Endothelial cell of umbilical vein (primary cell): ENCODE measurements around the gene FABP7.

Source experiments
- FOS ChIP-seq: IDR thresholded peaks from 2 replicates; pipeline ENCODE4 v1.6.1; 2011; ENCODE audit warnings: mild to moderate bottlenecking, low read length, moderate library complexity, borderline replicate concordance; ENCODE audit not compliant: insufficient read depth
- POLR2A ChIP-seq: IDR thresholded peaks from 2 replicates; pipeline ENCODE4 v1.6.1; 2012; ENCODE audit warnings: low read depth, mild to moderate bottlenecking, control low read depth, low read length
- POLR2AphosphoS5 ChIP-seq: IDR thresholded peaks from 2 replicates; pipeline ENCODE4 v1.6.1; 2012; ENCODE audit warnings: low read depth, mild to moderate bottlenecking, control low read depth, low read length, moderate library complexity; ENCODE audit not compliant: insufficient read depth
- TF ChIP-seq, protein P1 (sequence below), 2 donors: IDR thresholded peaks; 1 replicate in 1 of 2; 2 replicates in 1 of 2; pipeline ENCODE4 v1.5.1; 2011; ENCODE audit warnings: low read length in 2 of 2, mild to moderate bottlenecking in 2 of 2, moderate library complexity in 2 of 2, control low read depth in 1 of 2, inconsistent platforms in 1 of 2, low read depth in 1 of 2; ENCODE audit not compliant: insufficient read depth in 1 of 2; ENCODE audit errors: extremely low read depth in 1 of 2
- TF ChIP-seq, protein P2 (sequence below): IDR thresholded peaks from 2 replicates; pipeline ENCODE4 v1.6.1; 2011; ENCODE audit not compliant: insufficient read depth, insufficient read length

DNA sequence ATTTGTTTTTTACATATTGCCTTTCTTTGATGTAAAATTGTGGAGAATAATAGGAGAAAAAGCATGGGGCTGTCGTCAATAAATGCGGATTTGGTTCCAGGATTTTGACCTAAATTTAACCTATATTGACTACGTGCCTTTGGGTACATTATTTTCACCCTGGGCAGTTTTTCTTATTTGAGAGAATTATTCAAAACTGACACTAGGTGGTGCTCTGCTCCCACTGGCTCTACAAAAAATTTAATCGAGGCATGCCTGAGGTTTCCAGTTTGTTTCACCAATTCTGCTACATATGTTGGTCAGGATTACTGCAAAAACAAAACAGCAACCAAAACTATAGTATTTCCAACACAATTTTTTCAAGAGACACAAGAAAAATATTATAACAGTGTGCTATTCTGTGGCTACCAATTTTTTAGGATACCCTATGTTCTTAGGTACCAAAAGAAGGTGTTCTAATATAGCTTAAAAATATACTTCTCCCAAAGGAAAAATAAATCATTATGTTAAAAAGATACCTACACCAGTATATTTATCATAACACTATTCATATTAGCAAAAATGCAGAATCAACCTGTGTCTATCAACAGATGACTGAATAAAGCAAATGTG is 48.6 kb upstream of the FABP7 start:
- TF ChIP-seq POLR2AphosphoS5, result no peak
- TF ChIP-seq POLR2A, result no peak
- TF ChIP-seq, protein P1, sequence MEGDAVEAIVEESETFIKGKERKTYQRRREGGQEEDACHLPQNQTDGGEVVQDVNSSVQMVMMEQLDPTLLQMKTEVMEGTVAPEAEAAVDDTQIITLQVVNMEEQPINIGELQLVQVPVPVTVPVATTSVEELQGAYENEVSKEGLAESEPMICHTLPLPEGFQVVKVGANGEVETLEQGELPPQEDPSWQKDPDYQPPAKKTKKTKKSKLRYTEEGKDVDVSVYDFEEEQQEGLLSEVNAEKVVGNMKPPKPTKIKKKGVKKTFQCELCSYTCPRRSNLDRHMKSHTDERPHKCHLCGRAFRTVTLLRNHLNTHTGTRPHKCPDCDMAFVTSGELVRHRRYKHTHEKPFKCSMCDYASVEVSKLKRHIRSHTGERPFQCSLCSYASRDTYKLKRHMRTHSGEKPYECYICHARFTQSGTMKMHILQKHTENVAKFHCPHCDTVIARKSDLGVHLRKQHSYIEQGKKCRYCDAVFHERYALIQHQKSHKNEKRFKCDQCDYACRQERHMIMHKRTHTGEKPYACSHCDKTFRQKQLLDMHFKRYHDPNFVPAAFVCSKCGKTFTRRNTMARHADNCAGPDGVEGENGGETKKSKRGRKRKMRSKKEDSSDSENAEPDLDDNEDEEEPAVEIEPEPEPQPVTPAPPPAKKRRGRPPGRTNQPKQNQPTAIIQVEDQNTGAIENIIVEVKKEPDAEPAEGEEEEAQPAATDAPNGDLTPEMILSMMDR (IDR thresholded peaks at IDR 0.05; ENCODE audit: extremely low read depth in 1 of 2, insufficient read depth in 1 of 2, low read depth in 1 of 2, low read length in 2 of 2), result peak; percentile 52 to 54
- TF ChIP-seq, protein P2, sequence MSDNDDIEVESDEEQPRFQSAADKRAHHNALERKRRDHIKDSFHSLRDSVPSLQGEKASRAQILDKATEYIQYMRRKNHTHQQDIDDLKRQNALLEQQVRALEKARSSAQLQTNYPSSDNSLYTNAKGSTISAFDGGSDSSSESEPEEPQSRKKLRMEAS, result no peak
- TF ChIP-seq FOS, result no peak
